HG02763 (cell line): ENCODE measurements around the gene RHBG.

ENCODE experiments used
- ATAC-seq: cut with Tn5 transposase; IDR thresholded peaks from one replicate; pipeline ENCODE4 v1.9.1; 2021; ENCODE audit warnings: mild to moderate bottlenecking, moderate library complexity; ENCODE audit not compliant: unreplicated experiment

Gene RHBG

DNA sequence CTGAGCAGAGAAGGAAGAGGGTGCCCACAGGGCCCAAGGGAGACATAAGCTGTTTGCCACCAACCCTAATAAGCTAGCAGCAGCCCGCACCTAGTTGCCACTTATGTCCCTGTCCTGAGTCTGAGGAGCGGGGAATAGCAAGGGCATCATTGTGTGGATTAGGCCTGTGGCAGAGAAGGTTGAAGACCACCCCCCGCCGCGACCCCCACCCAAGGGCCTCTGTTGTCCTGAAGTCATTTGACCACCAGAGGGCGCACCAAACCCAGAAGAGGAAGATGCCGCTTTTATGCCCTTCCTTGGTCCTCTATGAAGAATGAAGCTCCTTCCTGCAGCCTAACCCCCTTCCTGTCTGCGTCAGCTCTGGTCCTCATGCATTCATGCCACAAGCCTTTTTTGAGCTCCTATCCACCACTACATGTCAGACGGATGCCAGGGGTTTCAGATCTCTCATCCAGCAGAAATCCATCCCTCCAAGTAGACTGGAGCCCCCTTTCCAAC is 16.6 kb downstream of the RHBG start:
- no peak for ATAC-seq

DNA sequence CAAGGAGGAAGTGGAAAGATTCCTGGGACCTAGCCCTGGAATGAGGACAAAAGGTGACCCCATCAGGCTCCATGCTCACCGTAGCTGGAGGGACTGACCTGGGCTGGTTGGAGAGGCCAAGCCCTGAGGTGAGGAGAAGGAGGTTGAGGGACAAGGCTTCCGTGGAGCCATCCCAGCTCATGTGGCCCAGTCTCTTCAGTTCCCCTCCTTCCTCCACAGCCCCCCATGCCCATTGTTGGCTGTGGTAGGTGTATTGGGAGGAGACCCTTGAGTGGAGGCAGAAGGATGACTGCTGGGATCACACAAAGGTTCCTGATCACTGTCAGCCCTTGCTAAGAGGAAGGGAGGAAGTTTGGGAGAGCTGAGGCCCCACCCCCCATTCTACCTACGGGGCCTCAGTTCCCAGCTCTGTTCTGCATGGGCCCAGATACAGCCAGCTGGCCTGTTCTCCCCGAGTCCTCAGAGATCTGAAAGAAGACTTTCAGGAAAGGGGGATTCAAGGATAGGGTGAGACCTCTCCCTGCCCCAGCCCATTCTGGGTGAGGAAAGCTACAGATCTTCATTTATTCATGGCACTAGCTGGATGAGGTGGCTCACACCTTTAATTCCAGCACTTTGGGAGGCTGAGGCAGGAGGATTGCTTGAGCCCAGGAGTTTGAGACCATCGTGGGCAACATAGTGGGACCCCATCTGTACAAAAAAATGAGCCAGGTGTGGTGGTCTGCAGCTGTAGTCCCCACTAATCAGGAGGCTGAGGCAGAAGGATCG is 17.3 kb downstream of the RHBG start:
- no peak for ATAC-seq

DNA sequence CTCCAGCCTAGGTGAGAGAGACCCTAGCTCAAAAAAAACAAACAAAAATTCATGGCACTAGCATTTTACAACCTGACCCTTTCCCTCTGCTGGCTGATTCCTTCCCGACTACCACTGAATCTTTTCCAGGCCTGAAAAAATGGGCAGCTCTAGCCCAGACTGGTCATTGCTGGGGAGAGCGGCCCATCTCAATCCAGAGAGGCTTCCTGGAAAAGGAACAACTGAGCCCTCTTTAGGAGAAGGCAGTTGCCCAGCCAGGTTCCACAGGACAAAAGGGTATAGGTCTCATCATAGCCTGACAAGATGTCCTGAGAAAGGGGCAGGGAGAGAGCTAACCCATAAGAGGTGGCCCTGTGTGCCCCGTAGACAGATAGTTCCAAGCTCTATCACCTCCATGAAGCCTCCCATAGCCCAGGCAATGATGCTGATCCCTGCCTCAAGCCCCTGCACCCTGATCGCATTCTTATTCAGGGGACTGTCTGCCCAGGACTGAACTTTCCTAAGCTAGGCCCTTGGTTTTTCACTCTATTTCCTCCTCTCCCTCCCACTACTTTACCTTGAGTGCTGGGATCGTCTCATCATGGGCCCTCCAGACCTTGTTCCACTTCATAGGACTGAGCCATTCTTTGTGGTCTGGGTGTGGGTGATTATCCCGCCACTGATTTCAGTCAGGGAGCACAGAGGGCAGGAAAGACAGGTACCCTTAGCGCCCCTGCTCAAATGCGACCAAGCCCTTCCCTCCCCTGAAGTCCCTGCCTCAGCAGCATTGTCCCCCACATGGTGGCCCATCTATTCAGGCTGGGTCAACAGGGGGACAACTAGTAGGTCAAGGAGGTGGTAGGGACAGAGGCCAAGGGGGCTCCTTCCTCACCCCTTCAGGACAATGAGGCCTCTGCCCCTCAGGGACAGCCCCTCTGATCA is 18.2 kb downstream of the RHBG start:
- ATAC-seq, result no peak

DNA sequence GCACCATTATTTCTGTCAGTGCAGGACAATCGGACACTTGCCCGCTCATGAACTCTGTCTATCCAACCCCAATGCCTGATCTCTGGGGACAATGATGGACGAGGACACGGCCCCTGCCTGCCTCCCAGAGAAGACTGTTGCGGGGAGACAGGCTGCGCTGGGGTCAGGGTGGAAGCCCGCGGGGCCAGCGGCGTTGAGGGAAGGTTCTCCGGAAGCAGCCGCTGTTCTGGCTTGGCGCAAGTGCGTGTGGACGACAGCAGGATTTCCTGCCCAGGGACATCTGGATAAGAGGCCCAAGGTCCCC is 18.8 kb downstream of the RHBG start:
- no peak for ATAC-seq

DNA sequence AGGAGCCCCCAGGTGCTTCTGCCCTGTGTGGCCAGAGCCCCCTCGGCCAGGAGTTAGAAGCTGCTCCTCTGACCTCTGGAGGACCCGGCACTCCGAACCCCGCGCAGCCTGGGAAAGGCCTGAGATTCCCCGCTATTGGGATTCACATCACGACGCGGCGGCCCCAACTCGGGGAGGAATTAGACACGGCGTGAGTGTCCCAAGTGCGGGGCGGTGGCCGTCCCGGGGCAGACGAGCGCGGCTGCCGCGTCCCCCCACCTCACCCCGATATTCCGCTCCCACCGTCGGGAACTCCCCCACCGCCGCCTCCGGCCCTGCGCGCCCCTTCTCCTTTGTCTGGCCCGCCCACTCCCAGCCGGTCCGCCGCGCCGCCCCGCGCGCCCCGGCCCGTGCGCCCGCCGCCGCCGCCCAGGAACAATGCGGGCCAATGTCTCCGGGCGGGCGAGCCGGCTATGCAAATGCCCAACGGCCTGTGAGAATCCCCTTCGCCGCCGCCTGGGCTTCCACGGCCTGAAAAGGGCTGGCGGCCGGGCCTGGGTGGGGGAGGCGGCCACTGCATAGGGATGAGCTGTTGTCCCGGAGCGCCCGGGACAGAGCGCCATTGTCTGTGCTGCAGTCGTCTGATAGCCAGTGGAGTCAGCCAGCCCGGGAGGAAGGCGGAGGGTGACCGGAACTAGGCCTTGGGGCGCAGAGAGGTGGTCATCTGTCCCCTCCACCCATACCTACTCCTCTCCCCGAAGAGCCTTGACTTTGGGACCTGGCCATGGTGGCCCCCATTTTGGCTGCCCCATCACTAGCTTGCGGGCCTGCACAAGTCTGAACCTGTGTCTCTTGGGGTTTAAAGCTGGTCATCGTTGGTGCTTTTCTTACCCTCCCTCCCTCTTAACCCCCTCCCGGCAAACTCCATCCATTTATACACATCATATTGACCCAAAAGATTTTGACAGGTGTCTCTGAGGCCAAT is 19.4 kb downstream of the RHBG start:
- no peak for ATAC-seq

DNA sequence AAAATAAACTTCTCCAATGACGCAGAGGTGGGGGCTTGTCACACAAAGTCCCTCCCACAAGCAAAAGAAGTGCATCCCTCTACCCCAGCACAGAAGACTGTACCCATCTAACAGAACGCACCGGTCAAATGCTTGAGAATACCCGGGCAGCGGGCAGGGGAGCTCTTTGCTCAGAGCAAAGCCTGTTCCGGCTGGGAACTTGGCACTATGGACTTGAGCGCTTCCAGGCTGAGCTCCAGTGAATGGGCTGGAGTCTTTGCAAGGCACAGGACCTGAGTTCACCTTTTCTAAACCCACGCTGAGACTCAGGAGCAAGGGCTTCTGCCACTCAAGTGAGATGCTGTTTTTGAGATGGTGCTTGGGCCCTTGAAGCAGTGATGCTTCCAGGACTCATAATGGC is 20.3 kb downstream of the RHBG start:
- no peak for ATAC-seq

DNA sequence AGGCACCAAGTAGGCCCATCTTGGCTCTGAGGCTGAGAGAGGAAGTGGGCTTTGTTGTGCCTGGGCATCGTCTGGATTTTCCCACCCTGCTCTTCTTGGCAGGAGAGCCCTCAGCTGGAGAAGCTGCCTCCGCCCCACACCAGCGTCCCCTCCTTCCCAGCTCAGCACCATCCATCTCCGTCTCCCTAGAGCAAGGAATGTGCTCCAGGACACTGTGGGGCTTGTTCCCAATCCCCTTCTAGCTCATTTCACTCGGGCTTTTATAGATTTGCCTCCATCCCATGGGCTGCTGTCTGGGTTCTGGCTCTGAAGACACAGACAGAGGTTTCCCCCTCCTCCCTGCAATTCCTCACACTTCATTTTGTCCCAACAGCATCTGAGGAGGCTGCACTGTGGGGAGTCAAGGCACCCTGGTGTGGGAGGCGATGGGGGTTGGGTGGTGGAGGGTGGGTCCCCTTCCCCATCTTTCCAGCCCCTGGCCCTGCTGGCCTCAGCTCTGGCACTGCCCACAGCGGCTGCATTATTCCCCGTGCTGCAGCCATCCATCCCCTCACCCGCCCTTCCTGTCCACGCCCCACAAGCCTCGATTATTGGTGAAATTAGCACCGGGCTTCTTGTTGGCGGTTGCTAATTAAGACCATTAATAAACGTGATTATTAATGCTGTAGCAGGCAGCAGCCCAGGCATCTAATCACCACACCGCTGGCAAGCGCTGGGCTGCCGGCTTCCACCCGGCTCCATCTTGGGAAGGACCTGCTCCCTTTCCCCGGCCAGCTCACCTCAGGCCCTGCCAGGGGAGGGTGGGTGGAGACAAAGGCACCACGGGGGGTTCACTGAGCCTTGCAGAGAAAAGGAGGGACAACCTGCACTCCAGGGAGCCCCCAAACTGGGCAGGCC is 21.7 kb downstream of the RHBG start:
- no peak for ATAC-seq

DNA sequence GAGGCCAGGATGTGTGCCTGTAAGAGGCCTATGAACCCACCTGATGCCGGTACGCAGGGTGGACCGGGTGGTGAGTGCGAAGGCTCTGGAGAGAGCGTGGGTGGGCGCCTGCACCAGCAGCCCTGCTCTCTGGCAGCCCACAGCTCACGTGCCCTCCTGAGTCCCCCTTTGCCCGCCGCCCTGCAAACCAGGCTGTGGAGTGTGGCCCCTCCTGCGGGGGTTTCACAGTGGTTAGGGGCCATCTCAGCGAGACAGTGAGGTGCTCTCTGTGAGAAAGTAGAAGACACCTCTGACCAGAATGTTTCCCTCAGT is 22.3 kb downstream of the RHBG start:
- ATAC-seq, result no peak

DNA sequence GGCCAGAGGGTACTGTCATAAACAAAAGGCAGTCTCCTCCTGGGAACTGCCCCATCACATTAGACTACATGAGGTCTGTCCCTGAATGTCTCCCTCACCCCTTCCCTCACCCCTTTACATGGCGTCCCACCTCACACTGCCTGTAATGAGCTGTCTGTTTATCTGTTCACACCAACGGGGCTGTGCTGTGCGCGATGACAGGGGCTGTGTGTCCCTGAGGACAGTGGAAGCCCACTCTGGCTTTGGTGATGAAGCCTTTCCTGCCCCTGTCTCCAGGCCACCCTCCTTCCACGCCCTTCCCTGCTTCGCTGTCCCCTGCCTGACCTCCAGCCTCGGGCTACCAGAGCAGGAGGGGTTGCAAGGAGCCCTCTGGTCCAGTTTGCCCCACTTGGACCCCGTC is 22.7 kb downstream of the RHBG start:
- ATAC-seq, result no peak

DNA sequence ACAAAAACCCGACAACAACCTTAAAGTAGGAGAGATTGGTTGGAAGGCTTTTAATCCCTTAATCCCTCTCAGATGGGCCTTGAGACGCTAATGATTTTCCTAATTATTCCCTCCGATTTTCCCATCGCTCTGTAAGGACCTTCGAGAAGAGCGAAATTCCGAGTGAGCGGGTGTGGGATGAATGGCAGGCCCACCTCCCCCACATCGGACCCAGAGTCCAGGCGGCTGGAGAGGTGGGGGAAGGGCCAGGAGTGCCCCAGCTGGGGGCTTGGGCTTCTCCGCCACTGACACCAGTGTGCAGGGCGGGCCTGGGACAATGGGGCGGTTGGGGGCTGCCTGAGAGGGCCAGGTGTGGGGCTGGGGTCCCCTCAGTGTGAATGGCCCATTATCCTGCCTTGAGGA is 23.4 kb downstream of the RHBG start:
- no peak for ATAC-seq

DNA sequence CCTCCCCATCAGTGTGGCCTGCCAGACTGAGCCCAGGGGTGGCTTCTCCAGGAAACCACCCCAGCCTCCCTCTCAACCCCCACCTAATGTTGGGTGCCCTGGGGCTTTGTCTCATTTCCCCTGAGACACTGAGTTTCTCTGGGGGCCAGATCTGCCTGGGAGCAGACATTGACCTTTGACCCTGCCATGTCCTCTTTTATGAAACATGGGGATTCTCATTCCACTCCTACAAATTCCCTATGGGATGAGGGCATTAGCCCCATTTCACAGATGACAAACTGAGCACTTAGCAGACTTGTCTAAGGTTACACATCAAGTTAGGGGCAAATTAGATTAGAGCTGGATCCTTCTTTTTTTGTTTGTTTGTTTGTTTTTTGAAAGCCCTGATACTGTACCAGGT is 24.1 kb downstream of the RHBG start:
- no peak for ATAC-seq

DNA sequence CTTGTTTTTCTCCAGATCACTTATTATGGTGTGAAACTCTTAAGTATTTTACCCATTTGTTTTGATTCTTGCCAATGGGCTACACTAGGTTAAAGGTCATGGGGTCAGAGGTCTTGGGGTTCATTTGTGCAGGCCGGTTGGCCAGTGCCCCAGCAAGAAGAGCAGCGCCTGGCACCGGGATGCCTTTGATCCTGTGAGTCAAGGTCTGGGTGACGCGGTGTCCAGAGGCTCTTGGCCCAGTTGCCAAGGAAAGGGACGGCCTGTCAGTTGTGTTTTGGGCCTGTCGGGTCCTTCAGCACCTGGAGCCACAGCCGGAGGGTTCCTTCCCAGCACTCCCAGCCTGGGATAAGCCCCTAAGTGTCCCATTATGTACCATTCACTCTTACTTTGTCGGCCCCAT is 25.1 kb downstream of the RHBG start:
- no peak for ATAC-seq

DNA sequence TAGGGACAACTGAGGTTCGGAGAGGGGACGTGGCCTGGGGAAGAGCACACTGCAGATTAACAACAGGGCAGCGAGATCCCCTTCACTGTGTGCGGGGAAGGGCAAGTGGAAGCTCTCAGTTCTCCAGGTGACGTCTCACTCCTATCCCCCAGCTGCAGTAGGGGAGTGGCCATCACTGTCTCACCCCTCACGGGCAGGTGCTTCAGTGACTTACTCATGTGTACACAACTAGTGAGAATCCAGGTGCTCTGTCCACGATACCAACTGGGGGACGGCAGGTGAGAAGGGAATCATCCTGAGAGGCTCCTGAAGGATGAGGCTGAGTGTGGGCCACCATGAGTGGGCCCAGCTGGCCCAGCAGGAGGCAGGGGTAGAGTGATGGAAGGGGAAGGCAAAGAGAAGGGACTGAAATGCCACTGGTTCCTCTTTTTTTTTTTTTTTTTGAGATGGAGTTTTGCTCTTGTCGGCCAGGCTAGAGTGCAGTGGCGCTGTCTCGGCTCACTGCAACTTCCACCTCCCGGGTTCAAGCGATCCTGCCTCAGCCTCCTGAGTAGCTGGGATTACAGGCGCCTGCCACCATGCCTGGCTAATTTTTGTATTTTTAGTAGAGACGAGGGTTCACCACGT is 25.9 kb downstream of the RHBG start:
- ATAC-seq, result no peak

DNA sequence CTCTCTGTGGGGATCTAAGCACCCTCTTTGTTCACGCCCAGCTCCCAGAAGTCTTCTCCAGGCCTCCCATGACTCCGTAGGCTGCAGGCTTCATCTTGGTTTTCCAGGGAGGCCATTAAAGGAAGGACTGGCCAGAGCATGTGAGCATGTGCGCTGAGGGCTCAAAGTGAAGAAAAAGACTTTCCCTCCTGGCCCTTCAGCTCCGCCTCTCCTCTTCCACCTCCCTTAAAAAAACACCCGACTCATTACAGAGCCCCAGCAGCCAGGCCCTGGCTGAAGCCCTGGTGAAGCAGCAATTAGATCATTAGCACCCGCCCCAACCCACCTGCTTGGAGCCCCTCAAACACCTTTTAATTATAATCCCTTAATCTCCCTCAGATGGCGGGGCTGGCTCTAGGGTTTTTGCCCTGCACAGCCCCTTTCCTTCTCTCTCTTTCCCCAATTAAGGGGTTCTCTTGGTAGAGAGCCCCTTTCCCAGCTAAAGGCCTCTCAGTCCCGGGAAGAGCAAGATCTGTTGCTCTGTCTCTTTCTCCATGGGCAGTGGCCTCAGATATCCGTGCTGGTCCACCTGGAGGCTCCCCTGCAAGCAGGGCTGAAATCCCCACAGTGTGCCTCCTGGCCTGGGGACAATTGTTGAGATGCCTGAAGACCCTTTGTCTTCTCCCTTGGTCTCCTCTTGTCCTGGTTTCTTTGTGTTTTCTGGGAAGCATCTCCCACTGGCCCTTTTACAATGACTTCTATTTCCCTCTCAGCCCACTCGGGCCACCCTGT is 30.5 kb downstream of the RHBG start:
- no peak for ATAC-seq

DNA sequence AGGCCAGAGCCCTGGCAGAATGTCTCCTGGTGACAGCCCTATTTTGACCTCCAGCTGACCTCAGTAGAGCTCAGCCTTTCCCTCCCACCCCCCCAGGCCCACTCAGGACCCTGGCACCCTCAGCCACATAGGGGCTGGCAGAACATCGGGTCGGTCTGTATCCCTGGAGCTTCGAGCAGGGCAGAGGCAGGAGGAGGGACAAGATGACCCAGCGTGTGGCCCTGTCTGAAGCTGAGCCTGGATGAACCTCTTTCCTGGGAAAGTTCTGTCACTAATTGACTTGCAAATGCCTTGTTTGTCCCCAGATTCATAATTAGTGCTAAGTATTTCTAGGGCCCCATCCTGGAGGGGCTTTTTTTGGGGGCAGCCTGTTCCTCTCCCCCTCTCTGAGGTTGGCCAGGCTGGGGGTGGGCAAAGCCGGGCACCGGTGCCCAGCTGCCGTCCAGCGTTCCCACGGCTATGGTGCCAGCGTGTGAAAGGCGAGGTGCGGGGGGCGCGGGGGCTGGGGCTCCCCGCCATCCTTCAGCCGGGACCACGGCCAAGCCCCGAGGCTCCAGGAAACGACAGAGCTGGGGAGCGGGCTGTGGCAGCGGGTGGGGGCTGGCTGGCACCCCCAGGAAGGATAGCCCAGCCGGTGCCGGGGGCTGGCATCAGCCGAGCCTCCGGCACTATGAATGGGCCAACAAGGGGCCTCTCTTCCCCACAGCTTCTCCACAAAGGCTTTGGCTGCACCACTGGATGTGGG is 31.4 kb downstream of the RHBG start:
- ATAC-seq, result no peak

DNA sequence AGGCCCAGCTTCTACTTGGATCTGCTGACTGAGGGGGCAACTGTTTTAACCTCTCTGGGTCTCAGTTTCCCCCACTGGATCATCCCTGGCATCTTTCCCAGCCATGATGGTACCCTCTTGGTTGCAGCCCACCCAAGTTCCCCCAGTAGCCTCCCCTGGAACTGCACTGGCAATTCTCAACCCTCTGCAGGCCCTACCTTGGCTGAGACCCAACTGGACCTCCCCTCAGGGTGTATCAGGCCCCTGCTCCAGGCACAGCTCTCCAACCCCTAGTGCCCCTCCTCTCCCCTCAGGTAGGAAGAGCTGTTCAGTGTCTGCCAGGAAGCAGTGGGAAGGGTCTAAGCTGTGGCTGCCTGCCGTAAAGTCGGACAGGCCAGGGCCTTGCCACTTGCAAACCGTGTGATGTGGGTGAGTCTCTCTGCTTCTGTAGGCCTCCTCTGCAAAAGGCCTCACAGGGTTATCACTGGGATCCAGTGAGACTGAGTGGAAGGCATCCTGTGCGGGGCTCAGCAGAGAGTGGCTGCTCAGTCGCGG is 32.1 kb downstream of the RHBG start:
- ATAC-seq, result no peak

DNA sequence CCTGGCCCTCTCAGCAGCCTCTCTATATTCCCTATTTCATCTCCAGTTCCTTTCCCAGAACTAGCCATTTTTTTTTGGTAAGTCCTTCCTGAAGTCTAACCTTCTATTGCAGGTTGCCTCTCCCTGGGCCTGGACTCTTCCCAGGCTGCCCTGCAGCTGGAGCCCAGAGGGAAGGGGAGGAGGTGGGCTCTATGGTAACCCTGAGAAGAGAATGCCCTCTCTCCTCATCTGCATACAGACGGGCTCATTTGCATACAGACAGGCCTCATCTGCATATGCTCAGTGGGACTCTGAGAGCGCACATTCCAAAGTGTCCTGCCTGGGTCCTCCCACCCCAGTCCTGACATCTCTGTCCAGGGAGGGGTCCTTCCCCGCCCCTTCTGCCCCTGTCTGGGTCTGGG is 32.7 kb downstream of the RHBG start:
- ATAC-seq, result no peak
